Stimulated activated CD8-positive, alpha-beta memory T cell treated with anti-CD3 and anti-CD28 coated beads, Interleukin-2, amount 100 ng/mL, for 48 hours (primary cell): Measurements from ENCODE around the gene CDKL5.

Experiments
- DNase-seq, 2 donors: peaks; one replicate each; pipeline ENCODE4 v3.0.0-alpha.2; 2020; ENCODE audit warnings: low read depth in 2 of 2

The CDKL5 gene

DNA sequence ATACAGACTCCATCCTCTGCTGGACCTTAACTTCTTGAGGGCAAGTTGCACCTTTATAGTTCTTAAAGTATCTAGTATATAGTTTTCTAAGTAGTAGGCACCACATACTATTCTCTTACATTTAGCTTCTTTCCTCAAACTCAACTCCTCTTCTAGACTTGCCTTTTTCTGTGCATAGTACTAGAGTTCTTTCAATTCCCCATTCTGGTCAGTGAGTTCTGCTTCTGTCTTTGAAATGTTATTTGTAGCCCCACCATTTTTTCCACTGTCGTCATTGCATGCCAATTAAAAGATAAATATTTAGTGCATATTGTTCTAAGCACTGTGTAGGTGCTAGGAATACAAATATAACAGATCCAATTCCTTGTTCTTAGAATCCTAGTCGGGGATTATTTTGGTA is 31.6 kb downstream of the CDKL5 start:
- DNase-seq, result no peak

DNA sequence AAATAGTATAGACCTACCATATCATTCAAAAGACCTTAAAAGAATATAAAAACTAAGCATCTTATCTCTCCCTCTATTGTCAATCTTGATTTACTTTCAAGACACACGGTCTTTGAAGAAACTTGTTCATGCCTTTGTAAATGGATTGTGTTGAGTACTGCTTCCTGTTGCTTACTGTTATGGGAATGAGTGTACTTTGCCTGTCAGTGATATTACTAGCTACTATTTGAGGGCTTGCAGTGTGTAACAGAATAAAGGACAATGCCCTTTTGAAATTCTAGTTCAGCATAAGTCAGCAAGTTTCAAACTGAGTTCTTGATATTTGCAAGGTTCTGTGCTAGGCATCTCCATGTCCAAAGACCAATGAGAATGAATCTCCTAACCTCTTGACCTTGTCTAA is 36.0 kb downstream of the CDKL5 start:
- DNase-seq, result no peak

DNA sequence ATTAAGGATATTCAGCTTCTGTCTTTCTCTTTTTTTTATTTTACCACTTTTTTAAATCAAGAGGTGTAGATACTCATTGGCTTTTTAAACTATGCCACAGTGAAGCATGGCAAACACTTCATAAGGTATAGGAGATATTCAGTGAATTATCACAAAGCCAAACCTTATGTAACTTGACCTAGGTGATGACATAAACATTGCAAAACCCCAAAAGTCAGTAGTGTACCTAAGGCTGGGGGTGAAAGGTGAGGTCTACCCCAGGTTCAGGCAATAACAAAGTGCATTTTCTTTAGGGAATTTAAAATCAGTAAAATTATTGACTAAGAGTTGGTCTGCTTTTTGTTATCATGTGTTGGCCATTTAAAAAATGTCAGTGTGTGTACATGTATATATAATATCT is 39.1 kb downstream of the CDKL5 start:
- no peak for DNase-seq

DNA sequence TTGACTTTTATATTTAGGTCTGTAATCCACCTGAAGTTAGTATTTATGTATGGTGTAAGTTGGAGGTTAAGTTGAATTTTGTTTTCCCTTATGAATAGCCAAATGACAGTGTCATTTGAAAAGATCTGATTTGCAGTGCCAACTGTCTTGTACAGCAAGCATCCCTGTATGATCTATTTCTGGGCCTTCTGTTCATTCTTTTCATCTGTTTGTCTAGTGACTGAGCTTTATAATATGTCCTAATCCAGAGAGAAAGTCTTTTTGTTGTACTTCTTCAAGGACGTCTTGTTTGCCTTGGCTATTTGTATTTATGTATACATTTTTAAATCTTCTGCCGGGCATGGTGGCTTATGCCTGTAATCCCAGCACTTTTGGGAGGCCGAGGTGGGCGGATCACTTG is 39.6 kb downstream of the CDKL5 start:
- DNase-seq, result no peak

DNA sequence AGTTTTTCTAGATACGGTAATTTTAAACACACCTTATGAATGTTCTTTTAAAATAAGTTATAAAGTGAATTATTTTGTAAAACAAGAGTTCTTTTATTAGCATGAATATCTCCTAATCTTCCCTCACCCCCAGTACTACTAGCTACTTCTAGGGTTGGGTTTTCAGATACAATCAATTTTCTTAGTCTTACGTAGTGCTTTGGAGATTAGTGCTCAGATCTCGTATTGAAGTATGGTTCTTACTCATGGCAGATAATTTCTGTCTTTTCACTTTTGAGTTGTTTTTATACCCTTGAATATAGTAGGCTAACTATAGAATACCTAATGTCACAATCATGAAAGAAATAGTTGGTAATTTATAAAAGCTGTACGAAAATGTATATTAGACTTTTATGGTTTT is 43.2 kb downstream of the CDKL5 start:
- no peak for DNase-seq

DNA sequence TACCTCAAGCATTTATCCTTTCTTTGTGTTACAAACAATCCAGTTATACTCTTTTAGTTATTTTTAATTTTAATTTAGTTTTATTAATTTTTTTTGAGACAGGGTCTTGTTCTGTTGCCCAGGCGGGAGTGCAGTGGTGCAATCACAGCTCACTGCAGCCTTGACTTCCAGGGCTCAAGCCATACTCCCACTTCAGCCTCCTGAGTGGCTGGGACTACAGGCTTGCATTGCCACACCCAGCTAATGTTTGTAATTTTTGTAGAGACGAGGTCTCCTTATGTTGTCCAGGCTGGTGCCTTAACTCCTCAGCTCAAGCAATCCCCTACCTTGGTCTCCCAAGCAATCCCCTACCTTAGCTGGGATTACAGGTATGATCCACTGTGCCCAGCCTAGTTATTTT is 45.9 kb downstream of the CDKL5 start:
- DNase-seq, result no peak

DNA sequence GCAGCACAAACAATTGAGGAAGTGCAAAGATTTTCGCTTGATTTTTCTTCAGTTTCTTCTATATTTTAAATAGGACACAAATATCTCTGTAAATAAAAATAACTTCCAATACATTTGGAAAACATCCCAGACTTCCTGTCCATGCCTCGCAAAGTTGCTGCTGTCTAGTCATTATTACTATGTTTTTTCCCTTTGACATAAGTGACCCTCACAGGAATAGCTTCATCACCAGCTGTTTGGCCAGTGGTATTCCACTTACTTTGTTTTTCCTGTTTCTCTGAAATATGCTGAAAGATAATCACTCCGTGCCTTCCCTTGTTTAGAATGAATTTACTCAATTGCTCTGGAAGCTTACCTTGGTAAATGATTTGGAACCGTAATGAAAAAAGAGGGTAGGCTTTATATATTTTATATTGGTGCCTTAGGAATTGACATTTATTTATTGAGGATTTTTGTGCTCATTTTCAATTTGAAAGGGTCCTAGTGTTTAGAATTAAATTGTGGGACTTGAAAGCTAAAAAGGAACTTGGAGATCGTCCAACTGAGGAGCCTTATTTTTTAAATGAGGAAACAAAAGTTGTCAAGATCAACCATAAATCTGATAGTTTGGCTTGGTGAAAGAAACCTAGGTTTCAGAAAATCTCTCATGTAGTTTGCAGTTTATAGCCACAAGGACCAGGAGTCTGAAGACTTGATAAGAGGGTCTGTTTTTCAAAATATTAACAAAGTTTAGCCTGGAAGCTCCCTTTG is 65.6 kb downstream of the CDKL5 start:
- DNase-seq, result no peak

DNA sequence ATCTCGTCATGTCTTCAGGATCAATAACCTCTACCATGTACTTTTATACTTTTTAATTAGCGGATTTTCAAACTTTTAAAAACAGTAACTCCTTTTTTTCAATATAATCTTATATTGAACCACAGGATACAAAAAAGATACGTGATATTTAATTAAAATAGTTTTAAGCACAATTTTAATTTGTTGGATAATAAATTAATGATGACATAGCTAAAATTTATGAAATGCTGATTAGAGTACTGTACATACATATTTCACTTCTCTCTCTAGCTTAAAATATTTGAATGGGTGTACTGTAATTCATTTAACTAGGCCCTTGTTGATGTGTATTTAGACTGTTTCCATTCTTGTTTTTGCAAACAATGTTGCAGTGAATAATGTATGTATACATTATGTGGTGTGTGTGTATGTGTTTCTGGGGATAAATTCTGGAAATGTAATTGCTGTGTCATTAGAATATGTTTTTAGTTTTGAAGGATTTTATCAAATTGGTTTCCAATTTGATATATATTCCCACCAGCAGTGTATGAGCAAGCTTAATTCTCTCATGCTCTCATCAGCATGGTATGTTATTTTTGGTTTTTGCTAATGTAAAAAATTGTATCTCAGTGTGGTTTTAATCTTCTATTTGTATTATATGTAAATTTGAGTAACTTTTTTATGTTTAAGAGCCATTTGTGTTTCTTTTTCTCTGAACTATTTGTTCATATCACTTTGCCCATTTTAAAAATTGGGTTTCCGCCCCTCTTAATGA is 66.4 kb downstream of the CDKL5 start:
- DNase-seq, result no peak

DNA sequence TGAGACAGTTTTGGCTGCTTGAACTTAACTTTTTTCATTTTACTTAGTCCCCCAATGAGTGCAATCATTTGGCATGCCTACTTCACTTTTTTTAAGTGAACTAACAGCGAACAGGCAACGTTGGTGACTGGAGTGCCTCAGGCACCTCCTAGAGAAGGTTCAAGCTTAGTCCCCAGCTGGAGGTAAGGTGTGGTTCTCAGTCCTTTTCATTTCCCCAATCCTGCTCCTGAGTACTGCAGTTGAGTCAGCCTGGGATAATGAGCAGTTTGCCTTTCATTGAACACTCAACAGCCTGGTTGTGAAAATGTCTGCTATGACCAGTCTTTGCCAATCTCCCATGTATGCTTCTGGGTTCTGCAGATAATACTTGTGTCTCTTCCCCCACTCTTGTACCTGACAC is 109.5 kb downstream of the CDKL5 start:
- no peak for DNase-seq

DNA sequence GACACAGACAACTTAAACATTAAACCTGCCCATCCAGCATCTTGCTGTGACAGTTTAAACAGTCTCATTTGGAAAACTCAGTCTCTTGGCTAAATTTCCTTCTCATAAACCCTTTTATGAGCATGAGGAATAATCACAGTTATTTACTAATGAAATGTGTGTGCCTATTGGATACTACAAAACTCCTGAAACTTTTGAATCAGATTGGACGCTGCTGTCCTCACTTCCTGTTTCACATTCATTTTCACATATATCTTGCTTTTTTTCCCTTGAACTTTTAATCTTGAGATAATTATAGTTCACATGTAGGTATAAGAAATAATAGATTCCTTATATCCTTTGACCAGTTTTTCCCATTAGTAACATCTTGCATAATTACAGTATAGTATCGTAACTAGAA is 111.7 kb downstream of the CDKL5 start:
- DNase-seq, result no peak

DNA sequence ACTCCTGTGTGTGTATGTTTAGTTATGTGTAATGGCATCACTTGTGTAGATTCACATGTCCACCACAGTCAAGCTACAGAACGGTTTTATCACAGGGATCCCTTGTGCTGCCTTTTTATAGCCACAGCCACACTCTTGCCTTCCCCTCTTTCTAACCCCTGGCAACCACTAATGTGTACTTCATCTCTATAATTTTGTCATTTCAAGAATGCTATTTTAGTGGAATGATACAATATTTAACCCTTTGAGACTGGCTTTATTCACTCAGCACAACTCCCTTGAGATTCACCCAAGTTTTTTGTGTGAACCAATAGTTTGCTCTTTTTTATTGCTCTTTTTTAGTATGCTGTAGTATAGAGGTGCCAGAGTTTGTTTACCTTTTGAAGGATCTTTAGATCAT is 112.1 kb downstream of the CDKL5 start:
- DNase-seq, result no peak

DNA sequence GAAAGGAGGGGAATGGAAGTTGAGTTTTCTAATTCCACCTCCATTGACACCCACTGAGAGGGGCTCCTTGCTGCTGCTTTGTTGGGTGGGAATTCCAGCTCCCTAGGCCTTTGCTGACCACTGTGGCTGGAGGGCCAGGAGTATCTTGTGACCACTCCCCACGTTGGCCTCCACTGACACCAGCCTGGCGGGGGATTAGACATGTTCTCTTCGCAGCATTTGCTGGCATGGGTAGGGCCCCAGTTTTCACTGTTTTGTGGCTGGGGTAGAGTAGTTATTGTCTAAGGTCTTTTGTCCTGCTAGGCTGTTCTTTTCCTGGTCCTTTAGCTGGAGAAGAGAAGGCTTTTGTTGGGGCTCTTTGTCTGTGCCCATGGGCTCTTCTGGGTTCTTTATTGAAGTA is 116.7 kb downstream of the CDKL5 start:
- DNase-seq, result no peak

DNA sequence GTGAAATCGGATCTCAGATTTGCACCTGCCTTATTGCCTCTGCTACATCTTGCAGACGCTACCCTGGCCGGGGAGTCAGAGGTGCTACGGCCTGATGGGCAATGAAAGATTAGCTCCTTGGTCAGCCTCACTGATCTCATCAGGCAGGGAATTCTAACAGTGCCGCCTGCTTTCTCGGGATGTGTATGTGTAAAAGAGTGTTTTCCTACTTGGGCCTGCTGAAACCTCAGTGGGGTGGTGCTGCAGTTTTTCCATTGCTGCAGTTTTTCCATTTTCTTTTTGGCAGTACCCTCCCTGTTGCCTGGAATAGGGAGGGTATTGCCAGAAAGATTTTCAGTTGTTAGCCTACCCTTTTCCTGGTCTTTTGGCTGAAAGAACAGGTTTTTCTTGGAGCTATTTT is 117.5 kb downstream of the CDKL5 start:
- DNase-seq, result no peak

DNA sequence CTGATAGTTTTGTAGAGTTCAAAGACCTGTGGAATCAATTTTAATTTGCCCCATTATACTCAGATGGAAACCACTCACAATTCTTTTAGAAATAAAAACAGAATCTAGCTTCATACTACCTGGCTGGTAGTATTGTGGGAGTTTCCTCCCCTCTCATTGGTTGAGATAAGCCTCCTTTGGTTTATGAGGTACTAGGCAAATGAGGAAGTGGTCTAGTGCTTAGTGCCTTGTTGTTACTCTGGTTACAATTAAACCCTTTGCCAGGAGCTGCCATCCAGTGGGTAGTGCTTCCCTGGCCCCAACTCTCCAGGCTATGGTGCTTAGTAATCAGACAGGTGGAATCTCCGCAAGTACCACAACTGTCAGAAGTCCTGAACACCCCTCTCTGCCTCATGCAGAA is 118.3 kb downstream of the CDKL5 start:
- DNase-seq, result no peak

DNA sequence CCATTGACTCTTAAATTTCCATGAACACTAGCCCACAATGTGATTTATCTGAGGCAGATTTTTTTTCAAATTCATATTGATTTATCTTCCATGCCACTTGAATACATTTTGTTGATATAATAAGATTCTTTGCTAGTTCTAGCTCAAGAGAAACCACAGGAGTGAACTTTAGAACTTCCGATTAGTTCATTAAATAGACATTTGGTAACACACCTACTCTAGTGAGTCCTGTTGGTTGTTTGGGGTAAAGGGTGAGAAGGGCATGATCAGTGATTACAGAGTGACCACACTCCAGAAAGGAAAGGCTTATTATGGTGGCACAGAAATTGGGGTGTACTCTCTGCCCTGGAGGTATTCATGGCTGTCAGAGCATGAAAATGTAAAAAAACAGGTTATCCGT is 120.4 kb downstream of the CDKL5 start:
- DNase-seq, result no peak

DNA sequence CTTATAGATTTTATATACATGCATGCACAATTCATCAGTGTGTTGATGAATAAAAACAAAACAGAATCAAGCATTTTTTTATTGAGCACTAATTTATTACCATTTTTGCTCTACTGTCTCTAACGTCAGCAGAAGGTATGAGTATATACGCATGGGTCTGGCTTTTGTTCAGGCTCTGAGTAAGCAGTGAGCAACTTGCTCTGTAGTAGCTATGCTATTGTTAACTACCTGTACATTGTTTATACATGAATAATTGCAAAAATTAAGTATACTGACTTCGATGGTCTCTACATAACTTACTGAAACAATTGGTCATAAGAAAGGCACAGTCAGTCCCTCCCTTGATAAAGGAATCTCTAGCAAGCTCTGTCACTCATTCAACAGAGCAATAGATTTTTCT is 123.6 kb downstream of the CDKL5 start:
- no peak for DNase-seq

DNA sequence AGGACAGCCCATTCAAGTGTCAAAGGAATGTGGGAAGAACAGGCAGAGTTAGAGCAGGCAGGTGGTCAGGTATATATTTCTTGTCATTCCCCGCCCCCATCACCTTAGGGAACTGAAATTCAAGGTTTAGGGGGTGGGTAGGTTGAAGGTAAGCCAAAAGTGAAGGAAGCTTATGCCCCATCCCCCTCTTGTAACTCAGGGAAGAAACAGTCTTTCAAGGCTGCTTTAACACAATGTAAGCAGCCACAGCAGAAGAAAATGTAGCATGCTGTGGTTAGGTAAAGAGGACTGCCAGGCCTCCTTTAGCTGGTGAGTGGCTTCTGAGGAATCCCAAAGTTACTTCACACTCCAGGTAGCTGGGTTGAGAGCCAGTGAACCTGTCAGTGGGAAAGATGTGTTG is 124.2 kb downstream of the CDKL5 start:
- DNase-seq, result no peak

DNA sequence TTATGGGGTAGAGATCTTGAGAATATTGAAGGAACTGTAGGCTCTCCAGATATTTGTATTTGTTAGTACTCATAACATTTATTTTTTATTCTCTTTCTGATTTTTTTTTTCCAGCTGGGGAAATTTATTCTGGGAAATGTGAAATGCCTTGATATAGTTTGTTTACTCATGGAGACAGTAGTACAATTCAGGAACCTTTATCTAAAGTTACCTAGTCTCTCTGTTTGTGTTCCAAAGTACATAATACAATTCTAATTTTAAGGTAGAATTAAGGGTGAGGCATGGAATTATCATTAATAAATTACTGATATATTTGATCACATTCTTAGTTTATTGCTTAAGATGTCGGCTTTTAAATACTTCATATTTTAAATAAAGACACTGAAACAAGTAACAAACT is 132.5 kb downstream of the CDKL5 start:
- no peak for DNase-seq

DNA sequence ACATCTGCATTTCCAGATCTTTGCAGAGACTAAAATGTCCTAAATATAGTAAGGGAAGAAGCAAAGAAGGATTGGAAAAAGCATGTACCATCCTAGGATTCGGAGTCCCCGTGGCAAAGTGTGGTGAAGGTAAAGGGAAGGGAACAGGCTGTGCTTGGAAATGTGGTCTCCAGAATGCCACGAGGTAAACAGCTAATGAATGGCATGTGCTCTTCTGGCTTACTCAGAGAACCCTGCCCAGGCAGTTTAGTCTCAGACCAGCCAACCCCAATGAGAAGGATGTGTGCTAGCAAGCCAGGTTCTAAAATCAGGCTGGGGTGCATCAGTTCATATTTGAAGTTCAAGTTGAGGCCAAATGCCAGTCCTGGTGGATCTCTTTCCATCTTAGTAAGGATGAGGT is 133.4 kb downstream of the CDKL5 start:
- no peak for DNase-seq

DNA sequence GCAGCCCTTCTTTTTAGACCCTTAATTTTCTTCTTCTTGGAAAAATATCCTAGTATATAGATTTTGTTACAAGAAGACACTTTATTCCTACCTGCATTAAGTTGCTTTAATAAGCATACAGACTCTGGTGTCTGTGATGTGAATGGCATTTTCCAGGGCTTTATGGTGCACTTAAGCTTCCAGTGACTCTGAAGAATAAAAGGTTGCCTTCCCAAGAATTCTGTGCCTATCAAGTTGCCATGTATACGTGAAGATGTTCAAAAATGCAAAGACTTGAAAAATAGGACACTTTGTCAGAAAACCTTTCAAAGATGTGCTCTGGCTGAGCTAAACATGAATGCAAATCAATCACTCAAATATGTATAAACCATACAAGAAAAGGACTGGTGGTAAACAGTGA is 135.6 kb downstream of the CDKL5 start:
- DNase-seq, result no peak

DNA sequence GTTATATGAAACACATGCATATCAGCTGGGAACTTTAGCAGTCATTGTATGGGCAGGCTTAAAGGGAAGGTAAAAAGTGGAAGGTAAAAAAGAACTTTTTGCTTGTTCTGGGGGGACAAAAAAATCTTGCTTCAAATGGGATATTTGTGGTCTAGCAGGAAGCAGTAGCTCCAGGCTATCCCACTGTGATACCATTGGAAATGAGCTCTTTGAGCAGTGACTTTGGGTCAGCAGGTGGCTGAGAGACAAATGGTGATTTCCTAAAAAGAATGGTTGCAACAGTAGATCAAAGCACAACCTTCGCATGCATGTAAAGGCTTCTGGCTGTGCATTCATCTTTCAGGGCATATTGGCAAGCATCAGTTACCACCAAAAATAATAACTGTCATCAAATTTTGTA is 140.3 kb downstream of the CDKL5 start:
- no peak for DNase-seq

DNA sequence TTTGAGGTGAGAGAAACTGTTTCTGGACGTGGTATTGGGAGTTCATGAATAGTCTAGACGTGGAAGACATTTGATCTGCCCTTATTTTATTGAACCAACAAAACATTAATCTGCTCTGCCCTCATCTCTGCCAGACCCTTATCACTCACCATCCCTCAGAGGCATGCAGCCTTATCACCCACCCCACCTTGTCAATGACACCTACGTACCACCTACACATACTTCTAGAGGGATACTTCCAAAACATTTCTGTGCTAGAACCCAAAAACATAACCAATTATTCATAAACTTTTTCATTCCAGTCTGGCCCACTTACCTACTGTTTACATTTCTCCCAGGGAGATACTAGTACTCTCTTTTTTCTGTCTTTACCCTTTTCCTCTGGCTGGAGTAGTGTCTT is 141.3 kb downstream of the CDKL5 start:
- DNase-seq, result no peak

DNA sequence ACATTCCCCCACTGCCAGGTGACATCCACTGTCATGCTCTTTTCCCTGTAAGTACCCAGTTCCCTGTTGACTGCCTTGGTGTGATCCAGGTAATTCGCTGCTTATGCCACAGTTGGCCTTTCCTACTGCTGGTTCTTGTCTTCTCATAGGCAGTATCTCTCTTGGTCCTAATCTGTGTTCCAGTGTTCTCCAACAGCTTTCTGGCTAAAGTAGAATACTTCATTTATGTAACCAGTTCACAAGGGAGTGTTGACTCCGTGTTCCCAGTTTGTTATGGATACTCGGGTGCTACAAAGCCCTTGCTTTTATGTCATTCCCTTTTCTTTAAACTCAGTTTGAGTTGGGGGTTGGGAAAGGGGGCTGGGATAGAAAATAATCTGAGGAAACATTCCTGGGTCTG is 148.1 kb downstream of the CDKL5 start:
- no peak for DNase-seq

DNA sequence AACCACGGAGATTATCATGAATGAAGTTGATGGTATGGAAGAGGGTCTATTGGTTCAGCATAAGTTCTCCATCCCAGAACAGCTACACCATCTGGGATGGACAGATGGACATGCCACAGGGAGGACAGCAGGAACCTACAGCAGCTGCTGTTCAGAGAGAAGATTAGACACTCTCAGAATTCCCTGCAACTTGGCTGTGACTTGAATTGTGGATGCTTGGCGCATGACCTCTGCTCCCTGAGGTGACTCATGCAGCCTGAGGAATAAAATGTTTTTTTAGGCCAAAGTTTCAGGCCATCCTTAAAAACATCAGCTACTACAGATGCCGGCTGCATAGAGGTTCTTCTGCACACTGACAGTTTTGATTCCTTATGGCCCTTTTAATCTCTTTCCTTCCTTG is 149.2 kb downstream of the CDKL5 start:
- no peak for DNase-seq
